GM12864 (cell line): ENCODE data around the gene CORO2B.
A peak's percentile ranks its signal among the peaks of the same experiment; 100 is the strongest.

Experiments
- DNase-seq: peaks from one replicate; pipeline ENCODE4 v3.0.0-alpha.2; 2011; ENCODE audit warnings: low read depth
- H3K4me3 ChIP-seq: 2 replicates; pipeline ENCODE4 v1.5.1; 2011; ENCODE audit warnings: mild to moderate bottlenecking, low read depth, low read length, control low read depth
- TF ChIP-seq, protein P1 (sequence below): IDR thresholded peaks from 2 replicates; pipeline ENCODE4 v1.5.1; 2011; ENCODE audit warnings: low read depth, mild to moderate bottlenecking, moderate library complexity, low read length, control low read depth, inconsistent platforms; ENCODE audit errors: missing control alignments

The CORO2B gene

DNA sequence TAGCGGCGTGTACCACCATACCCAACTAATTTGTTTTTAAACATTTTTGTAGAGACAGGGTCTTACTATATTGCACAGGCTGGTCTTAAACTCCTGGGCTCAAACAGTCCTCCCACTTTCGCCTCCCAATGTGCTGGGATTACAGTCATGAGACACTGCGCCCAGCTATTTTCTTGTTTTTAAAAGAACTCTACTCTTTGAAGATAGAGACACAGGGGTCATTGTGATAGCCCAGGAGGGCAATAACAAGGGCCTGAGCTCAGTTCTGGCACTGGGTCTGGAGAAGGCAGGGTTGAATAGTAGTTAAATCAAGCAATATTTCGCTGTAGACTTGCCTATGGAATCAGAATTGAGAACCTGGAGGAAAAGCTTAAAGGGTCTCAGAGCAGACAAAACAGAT is 143.1 kb downstream of the CORO2B start:
- DNase-seq: no peak
- H3K4me3 ChIP-seq: no peak overlapping the region
- TF ChIP-seq, protein P1, sequence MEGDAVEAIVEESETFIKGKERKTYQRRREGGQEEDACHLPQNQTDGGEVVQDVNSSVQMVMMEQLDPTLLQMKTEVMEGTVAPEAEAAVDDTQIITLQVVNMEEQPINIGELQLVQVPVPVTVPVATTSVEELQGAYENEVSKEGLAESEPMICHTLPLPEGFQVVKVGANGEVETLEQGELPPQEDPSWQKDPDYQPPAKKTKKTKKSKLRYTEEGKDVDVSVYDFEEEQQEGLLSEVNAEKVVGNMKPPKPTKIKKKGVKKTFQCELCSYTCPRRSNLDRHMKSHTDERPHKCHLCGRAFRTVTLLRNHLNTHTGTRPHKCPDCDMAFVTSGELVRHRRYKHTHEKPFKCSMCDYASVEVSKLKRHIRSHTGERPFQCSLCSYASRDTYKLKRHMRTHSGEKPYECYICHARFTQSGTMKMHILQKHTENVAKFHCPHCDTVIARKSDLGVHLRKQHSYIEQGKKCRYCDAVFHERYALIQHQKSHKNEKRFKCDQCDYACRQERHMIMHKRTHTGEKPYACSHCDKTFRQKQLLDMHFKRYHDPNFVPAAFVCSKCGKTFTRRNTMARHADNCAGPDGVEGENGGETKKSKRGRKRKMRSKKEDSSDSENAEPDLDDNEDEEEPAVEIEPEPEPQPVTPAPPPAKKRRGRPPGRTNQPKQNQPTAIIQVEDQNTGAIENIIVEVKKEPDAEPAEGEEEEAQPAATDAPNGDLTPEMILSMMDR: no peak

DNA sequence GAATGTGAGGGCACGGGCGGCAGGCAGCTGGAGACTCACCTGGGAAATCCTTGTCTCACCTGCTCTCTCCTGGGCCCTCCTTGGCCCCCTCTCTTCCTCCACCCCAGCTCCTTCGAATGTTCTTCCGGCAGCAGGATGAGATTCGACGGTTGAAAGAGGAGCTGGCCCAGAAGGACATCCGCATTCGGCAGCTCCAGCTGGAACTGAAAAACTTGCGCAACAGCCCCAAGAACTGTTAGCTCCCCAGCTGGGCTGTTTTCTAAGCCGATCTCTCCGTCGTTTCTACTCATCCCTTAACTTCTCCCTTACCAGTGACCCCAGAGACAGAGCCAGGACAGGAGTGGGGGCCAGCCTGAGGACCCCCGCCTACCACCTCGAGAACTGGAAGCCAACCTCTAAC is 146.9 kb downstream of the CORO2B start:
- no peak overlapping the region for H3K4me3 ChIP-seq
- no peak for DNase-seq
- TF ChIP-seq, protein P1: no peak

DNA sequence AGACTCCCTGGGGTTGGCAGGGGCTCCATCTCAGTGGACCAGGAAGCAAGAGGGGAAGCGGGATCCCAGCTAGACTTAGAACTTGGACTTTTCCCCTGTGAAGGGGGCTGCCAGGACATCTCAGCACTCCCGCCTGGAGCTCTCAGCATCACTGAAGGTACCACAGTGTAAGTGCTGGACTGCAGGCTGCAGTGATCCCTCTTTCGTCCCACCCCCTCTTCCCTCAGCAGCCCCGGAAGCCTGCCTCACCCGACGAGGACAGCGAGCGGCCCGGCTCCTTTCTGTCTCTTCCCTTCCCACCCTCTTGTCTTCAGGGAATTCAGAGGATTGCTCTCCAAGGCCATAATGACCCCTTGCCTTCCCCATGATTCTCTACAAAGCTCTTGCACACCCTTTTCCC is 147.5 kb downstream of the CORO2B start:
- no peak for DNase-seq
- TF ChIP-seq, protein P1: no peak
- no peak overlapping the region for H3K4me3 ChIP-seq

DNA sequence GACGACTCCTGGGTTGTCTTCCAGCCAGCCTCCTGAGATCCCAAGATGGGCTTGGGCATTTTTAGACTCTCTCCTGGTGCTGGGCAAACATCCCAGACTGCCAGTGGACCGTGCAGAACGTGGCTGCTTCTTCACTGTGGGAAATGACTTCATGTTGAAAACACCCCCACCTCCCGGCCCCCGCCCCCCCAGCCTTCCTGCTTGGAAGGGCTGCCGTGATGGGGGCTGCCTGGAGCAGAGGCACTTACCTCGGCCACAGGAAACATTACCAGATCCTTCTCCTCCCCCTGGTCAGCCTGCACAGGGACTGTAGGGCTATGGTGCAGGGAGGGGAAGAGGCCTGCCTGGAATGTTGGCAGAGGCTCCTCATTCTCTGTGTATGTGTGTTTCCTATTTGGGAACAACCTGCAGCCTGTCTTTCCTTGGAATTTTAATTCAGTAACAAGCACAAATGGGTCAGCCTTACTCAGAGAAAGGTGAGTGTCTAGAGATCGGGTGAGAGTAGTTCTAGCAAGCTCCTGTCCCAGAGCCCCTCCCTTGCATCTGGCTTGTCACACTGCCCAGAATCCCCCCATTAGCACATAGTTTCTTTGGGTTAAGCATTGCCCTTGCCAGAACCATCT is 151.1 kb downstream of the CORO2B start:
- DNase-seq: no peak
- TF ChIP-seq, protein P1: no peak

DNA sequence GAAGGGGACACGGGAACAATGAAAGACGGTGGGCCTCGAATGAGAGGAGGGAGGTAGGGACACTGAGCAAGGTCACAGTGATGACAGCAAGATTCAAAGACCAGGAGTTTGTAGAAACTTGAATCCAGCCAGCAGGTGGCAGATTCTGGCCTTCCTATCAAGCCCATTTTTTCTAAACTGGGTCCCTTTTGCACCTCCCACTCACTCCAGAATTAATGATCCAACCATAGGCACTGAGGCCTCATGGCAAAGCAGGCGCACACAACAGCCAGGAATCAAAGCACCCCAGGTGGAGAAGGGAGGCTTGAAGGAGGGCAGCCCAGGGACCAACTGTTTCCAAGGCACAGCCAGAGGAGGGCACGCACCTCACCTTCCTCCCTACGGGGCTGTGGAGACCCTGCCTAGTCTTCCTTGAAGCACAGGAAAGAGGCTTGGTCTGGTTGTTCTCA is 151.7 kb downstream of the CORO2B start:
- TF ChIP-seq, protein P1: peak; percentile 57
- H3K4me3 ChIP-seq: no peak overlapping the region
- DNase-seq: peak; percentile 10

More for the DNA sequence above, 151.1 kb downstream of the CORO2B start:
- H3K4me3 ChIP-seq: no peak overlapping the region

DNA sequence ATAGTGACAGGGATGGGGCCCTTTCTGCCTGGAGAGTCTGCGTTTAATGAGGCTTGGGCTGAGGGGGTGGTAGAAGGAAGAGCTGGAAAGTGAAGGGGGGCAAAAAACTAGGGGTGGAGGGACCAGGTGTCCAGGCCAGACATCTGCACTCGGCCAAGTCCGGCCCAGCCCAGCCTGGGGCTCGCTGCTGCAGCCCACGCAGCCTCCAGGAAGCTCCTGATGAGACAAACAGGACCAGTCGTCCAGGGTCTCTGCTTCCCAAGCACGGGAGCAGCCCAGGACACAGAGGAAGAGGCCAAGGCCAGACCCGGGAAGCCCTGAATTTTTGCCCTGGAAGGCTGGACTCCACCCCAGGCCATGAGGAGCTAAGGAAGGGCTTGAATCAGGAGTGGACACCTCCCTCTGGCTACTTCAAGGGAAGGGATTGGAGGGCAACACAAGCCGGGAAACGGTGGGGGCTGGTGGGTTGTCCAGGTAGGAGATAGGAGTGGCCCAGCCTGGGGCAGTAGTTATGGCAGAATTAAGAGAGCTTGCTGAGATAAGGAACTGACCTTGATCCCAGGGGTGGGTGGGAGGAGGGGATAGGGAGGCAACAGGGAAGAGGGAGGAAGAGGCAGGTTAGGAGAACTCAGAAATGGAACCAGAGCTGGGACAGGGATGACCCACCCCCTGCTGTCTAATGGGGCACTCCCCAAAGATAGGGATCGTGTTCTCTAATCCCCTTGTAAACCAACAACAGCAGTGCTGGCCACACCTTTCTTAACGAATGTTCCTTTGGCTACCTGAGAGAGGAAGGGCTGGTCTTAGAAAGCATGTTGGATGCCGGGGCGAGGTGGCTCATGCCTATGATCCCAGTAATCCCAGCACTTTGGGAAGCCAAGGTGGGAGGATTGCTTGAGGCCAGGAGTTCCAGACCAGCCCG is 152.4 kb downstream of the CORO2B start:
- TF ChIP-seq, protein P1: no peak
- DNase-seq: no peak

DNA sequence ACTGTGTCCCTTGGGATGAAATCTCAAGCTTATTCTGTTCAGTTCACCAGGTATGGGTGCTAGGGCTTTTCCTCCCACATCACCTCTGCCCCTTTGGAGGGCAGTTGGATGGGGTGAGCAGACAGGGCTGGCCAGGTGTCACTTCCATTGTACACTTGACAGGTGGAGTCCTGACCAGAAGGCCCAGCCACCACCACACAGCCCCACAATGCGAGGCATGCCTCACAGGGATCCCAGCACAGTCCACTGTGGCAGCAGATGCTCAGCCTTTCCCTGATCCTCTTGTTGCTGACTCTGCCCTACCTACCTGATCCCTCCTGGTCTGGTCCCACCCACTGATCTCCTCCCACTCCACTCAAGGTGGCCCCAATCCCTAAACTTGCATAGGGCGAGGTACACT is 153.7 kb downstream of the CORO2B start:
- no peak for DNase-seq
- TF ChIP-seq, protein P1: no peak
- H3K4me3 ChIP-seq: no peak overlapping the region

More for the DNA sequence above, 152.4 kb downstream of the CORO2B start:
- no peak overlapping the region for H3K4me3 ChIP-seq
